ENCODE data around the gene AOAH.

DNA sequence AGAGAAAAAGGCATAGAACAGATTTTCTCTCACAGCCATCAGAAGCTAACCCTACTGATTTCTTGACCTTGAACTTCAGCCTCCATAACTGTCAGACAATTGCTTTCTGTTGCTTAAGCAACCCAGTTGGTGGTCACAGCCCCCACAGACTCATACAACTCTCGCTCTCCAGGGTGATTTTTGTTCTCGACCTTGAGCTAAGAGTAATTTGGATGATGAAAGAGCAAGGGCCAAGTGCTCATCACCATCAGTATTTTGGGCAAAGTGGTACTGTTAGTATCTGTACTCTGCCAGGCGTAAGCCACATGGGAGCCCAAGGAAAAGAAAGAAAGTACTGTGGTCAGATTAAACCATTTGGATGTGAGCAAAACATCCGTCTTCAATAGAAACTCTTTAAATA is 81.9 kb downstream of the AOAH start:
- TF ChIP-seq, protein P1, sequence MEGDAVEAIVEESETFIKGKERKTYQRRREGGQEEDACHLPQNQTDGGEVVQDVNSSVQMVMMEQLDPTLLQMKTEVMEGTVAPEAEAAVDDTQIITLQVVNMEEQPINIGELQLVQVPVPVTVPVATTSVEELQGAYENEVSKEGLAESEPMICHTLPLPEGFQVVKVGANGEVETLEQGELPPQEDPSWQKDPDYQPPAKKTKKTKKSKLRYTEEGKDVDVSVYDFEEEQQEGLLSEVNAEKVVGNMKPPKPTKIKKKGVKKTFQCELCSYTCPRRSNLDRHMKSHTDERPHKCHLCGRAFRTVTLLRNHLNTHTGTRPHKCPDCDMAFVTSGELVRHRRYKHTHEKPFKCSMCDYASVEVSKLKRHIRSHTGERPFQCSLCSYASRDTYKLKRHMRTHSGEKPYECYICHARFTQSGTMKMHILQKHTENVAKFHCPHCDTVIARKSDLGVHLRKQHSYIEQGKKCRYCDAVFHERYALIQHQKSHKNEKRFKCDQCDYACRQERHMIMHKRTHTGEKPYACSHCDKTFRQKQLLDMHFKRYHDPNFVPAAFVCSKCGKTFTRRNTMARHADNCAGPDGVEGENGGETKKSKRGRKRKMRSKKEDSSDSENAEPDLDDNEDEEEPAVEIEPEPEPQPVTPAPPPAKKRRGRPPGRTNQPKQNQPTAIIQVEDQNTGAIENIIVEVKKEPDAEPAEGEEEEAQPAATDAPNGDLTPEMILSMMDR (IDR thresholded peaks at IDR 0.05) = no peak
- TF ChIP-seq POLR2A (IDR thresholded peaks at IDR 0.05) = no peak

Data from heart left ventricle (tissue), 13 donors.